Measurements from ENCODE around the gene SEPSECS. TPM values are rescaled to one million over a fixed set of nuclear protein-coding genes. Genes with fewer than 3 reads are reported as not detected.

Gene SEPSECS
- total RNA-seq, 1 experiment from 2014 or later = 7.5 TPM

- Mint-ChIP-seq H3K36me3 (ENCODE audit: insufficient read depth, unreplicated experiment) (peaks cover 5% of the 10 kb centered on the region), H3K4me1 (ENCODE audit: low read depth, unreplicated experiment) (no peaks in the 10 kb centered on the region), H3K27me3 (ENCODE audit: unreplicated experiment) (no peaks in the 10 kb centered on the region), H3K9me3 (ENCODE audit: low read depth, unreplicated experiment) (no peaks in the 10 kb centered on the region), H3K4me3 (ENCODE audit: low read depth, unreplicated experiment) (no peak overlapping the region), H3K27ac (ENCODE audit: unreplicated experiment) (no peak overlapping the region)
- no TSS peak for BruUV-seq (replicated peaks)
- TF ChIP-seq CTCF (IDR thresholded peaks at IDR 0.05; ENCODE audit: unreplicated experiment) = no peak
- DNase-seq = no peak
- intact Hi-C loops (cut with micrococcal nuclease; ENCODE audit: unreplicated experiment) = no loop called here
- CTCF ChIA-PET = no interaction called here
These were observed 46.0 kb downstream of the SEPSECS start for GRCh38 chr4:25113915-25114904.

GRCh38 chr4:25112995-25113380, 47.3 kb downstream of the SEPSECS start:
- CTCF ChIA-PET = no interaction called here
- H3K4me1 Mint-ChIP-seq (ENCODE audit: low read depth, unreplicated experiment) = no peaks in the 10 kb centered on the region
- no peak for TF ChIP-seq CTCF (IDR thresholded peaks at IDR 0.05; ENCODE audit: unreplicated experiment)

GRCh38 chr4:25112366-25112994, 47.8 kb downstream of the SEPSECS start:
- intact Hi-C loops (cut with micrococcal nuclease; ENCODE audit: unreplicated experiment) = no loop called here
- Mint-ChIP-seq H3K27me3 (ENCODE audit: unreplicated experiment) (no peaks in the 10 kb centered on the region), H3K4me1 (ENCODE audit: low read depth, unreplicated experiment) (no peaks in the 10 kb centered on the region), H3K36me3 (ENCODE audit: insufficient read depth, unreplicated experiment) (no peaks in the 10 kb centered on the region), H3K4me3 (ENCODE audit: low read depth, unreplicated experiment) (no peak overlapping the region), H3K9me3 (ENCODE audit: low read depth, unreplicated experiment) (no peaks in the 10 kb centered on the region), H3K27ac (ENCODE audit: unreplicated experiment) (no peak overlapping the region)
- no TSS peak for BruUV-seq (replicated peaks)
- TF ChIP-seq CTCF (IDR thresholded peaks at IDR 0.05; ENCODE audit: unreplicated experiment) = no peak
- CTCF ChIA-PET = interaction anchor here (0.7 kb wide), 1 partner anchor 33 kb away, joined by 3 read pairs; no protein-coding TSS in a partner anchor
- DNase-seq = no peak

More at GRCh38 chr4:25112995-25113380, 47.3 kb downstream of the SEPSECS start:
- DNase-seq = no peak
- no peaks in the 10 kb centered on the region for H3K27me3 Mint-ChIP-seq (ENCODE audit: unreplicated experiment)
- peaks cover 2% of the 10 kb centered on the region for H3K36me3 Mint-ChIP-seq (ENCODE audit: insufficient read depth, unreplicated experiment)
- intact Hi-C loops (cut with micrococcal nuclease; ENCODE audit: unreplicated experiment) = no loop called here
- H3K9me3 Mint-ChIP-seq (ENCODE audit: low read depth, unreplicated experiment) = no peaks in the 10 kb centered on the region
- no peak overlapping the region for H3K4me3 Mint-ChIP-seq (ENCODE audit: low read depth, unreplicated experiment)
- BruUV-seq (replicated peaks) = no TSS peak
- H3K27ac Mint-ChIP-seq (ENCODE audit: unreplicated experiment) = no peak overlapping the region

- intact Hi-C loops (cut with micrococcal nuclease; ENCODE audit: unreplicated experiment) = no loop called here
- H3K4me1 Mint-ChIP-seq (ENCODE audit: low read depth, unreplicated experiment) = no peaks in the 10 kb centered on the region
These were observed 48.5 kb downstream of the SEPSECS start for GRCh38 chr4:25111648-25112196.

More at GRCh38 chr4:25111648-25112196, 48.5 kb downstream of the SEPSECS start:
- CTCF ChIA-PET = interaction anchor here (0.7 kb wide), 1 partner anchor 32 kb away, joined by 3 read pairs; no protein-coding TSS in a partner anchor
- no peak overlapping the region for H3K27ac Mint-ChIP-seq (ENCODE audit: unreplicated experiment)
- H3K4me3 Mint-ChIP-seq (ENCODE audit: low read depth, unreplicated experiment) = no peak overlapping the region
- DNase-seq = no peak
- no TSS peak for BruUV-seq (replicated peaks)
- H3K27me3 Mint-ChIP-seq (ENCODE audit: unreplicated experiment) = no peaks in the 10 kb centered on the region
- no peak for TF ChIP-seq CTCF (IDR thresholded peaks at IDR 0.05; ENCODE audit: unreplicated experiment)
- no peaks in the 10 kb centered on the region for H3K9me3 Mint-ChIP-seq (ENCODE audit: low read depth, unreplicated experiment)
- H3K36me3 Mint-ChIP-seq (ENCODE audit: insufficient read depth, unreplicated experiment) = no peaks in the 10 kb centered on the region
